NT2/D1 (cell line): Measurements from ENCODE around the gene COTL1.
"Not testable (repeated sequence)": the region's sequence is repeated elsewhere in the genome, so short reads cannot be mapped to it uniquely, and the experiment has no call there.

ENCODE experiments used
- DNase-seq: peaks from one replicate; pipeline ENCODE4 v3.0.0-alpha.2; 2011; ENCODE audit warnings: low read depth, low spot score
- H3K27me3 ChIP-seq: 2 replicates; pipeline ENCODE4 v1.6.0; 2011; ENCODE audit warnings: mild to moderate bottlenecking; ENCODE audit not compliant: insufficient read length, insufficient read depth
- H3K36me3 ChIP-seq: 2 replicates; pipeline ENCODE4 v1.6.1; 2011; ENCODE audit warnings: mild to moderate bottlenecking, low read length, mixed read lengths; ENCODE audit not compliant: insufficient read depth, insufficient read length
- H3K4me1 ChIP-seq: 2 replicates; pipeline ENCODE4 v1.5.1; 2011; ENCODE audit not compliant: insufficient read depth, insufficient read length
- H3K4me3 ChIP-seq: 2 replicates; pipeline ENCODE4 v1.5.1; 2011; ENCODE audit warnings: low read depth; ENCODE audit not compliant: insufficient read length
- H3K9ac ChIP-seq: 2 replicates; pipeline ENCODE4 v1.6.0; 2011; ENCODE audit warnings: low read depth; ENCODE audit not compliant: insufficient read length
- H3K9me3 ChIP-seq: 2 replicates; pipeline ENCODE4 v1.5.1; 2011; ENCODE audit warnings: mild to moderate bottlenecking, low read length; ENCODE audit not compliant: insufficient read depth
- SUZ12 ChIP-seq: IDR thresholded peaks from 2 replicates; pipeline ENCODE4 v1.6.1; 2011; ENCODE audit not compliant: insufficient read length, insufficient read depth; ENCODE audit errors: extremely low read depth
- YY1 ChIP-seq: IDR thresholded peaks from 2 replicates; pipeline ENCODE4 v1.6.1; 2011; ENCODE audit not compliant: insufficient read length, insufficient read depth
- ZNF274 ChIP-seq: IDR thresholded peaks from 2 replicates; pipeline ENCODE4 v1.6.1; 2011; ENCODE audit warnings: mild to moderate bottlenecking, low read depth, low read length

Gene COTL1

DNA sequence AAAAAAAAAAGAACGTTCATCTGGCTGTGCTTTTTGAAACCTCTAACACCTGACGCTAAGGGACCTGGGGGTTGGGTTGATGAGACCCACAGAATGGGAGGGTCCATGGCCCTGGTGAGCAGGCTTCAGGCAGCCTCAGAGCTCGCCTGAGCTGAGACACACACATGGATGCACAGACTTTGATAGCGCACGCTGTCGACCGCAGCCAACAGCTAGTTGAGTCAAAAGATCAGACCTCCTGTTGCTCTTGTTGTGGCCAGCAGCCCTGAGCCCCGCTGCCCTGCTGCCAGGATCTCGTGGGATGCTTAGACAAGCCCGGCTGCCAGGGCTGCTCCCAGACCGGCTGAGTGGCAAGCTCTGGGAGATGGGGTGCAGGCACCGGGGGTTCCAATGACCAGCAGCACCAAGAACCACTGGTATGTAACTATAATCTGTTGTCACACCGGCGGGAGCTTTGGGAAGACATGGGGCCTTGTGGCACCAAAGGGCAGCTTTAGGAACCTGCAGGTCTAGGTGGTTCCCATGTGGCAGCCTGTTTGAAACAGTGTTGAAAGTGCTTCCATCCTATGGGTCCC, 93.4 kb downstream of the COTL1 start:
- TF ChIP-seq SUZ12 = no peak
- TF ChIP-seq YY1 = no peak
- TF ChIP-seq ZNF274 = no peak
- H3K4me1 ChIP-seq = peaks cover 16% of the 10 kb centered on the region
- no peak for DNase-seq
- H3K4me3 ChIP-seq = no peak overlapping the region
- H3K9me3 ChIP-seq = peaks cover 7% of the 10 kb centered on the region
- H3K9ac ChIP-seq = no peak overlapping the region
- H3K36me3 ChIP-seq = no peaks in the 10 kb centered on the region
- H3K27me3 ChIP-seq = no peaks in the 10 kb centered on the region

DNA sequence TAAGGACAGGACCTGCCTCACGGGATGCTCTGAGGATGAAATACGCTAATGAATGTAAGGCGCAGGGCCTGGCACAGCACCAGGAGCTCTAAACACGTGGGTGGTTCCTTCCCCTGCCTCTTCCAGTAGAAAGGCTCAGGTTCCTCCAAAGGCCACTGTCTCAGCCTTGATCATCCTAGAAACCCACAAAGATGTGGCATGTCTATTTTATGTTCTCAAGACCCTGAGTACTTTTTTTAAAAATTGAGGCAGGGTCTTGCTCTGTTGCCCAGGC, 96.4 kb downstream of the COTL1 start:
- TF ChIP-seq YY1 (no peak), ZNF274 (no peak), SUZ12 (no peak)
- Histone ChIP-seq H3K4me3 (no peak overlapping the region), H3K27me3 (no peaks in the 10 kb centered on the region), H3K4me1 (peaks cover 13% of the 10 kb centered on the region), H3K9me3 (no peaks in the 10 kb centered on the region), H3K36me3 (no peaks in the 10 kb centered on the region), H3K9ac (no peak overlapping the region)
- no peak for DNase-seq

DNA sequence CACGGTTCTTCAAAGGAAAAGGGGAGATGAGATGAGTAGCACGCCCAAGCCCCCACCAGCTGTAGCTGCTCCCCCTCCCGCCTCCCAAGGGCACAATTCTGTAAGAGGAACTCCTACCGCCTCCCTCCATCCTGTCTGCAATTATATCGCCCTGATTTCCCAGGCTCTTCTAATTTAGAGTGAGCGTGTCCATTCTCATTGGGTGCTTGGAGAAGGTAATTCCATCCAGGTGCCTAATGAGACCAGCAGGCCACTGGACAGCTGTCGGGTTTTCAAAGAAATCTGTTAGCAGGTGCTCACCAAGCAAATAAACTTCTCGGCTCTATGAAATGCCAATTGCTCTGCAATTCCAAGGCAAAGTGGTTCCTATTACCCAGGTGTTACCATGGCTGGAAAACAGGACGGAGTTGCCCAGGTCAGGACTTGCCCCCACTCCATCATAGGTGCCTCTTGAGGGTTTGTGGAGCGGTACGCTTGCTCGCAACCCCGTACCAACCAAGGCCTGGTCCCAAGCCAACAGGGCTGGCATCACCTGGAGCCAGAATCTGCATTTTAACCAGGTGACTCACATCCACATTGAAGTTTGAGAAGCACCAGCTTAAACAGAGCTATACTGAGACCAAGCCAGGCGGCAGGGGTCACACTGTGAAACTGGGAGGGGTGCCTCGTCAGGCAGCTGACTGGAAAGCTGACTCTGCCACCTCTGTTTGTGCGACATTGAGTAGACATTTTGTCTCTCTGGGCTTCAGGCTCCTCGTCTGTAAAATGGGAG, 97.0 kb downstream of the COTL1 start:
- no peak for TF ChIP-seq YY1
- no peak overlapping the region for H3K9ac ChIP-seq
- H3K36me3 ChIP-seq = no peaks in the 10 kb centered on the region
- no peak for DNase-seq
- peaks cover 12% of the 10 kb centered on the region for H3K4me1 ChIP-seq
- H3K9me3 ChIP-seq = no peaks in the 10 kb centered on the region
- H3K27me3 ChIP-seq = no peaks in the 10 kb centered on the region
- no peak overlapping the region for H3K4me3 ChIP-seq

DNA sequence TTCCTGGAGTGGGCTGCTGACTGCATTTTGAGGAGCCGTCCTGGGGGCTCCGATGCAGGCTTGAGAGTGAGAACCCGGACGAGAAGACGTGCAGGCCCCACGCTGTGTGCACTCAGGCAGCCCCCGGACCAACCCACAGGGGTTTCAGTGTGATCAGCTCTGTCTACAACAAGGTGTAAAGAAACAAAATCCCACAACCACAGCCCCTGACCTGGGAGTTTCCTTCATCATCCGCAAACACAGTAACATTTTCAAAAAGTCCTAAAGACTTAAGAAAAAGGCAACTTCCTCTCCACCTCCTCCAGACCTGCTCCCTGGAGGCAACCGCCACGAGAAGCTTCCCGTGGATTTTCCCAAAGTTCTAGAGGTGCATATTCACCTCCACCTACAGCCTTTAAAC, 98.0 kb downstream of the COTL1 start:
- no peak overlapping the region for H3K4me3 ChIP-seq
- no peaks in the 10 kb centered on the region for H3K36me3 ChIP-seq
- no peak for TF ChIP-seq YY1
- no peak for TF ChIP-seq SUZ12
- TF ChIP-seq ZNF274 = no peak
- H3K9ac ChIP-seq = no peak overlapping the region
- peaks cover 18% of the 10 kb centered on the region for H3K4me1 ChIP-seq
- no peaks in the 10 kb centered on the region for H3K9me3 ChIP-seq
- H3K27me3 ChIP-seq = no peaks in the 10 kb centered on the region
- DNase-seq = no peak

DNA sequence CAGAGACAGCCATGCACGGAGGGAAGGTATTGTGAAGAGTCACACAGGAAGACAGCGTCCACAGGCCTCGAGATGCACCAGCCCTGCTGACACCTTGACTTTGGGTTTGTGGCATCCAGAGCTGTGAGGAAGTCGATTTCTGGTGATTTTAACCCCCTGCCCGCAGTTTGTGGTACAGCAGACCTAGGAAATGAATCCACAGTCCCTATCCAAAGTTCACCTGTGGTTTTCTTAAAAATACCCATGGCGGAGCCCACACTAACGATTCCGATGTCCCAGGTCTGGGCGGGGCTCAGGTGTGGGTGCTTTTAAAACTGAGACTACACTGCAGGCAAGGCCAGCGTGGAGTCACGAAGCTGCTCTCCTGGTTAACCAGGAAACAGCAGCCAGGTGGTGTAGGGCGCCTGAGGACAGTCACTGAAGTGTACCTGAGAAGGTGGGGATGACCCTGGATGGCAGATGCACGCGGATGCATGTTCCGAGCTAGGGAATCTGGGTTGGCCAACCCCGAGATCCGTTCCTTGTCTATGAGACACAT, 99.0 kb downstream of the COTL1 start:
- Histone ChIP-seq H3K27me3 (no peaks in the 10 kb centered on the region), H3K4me3 (no peak overlapping the region), H3K9me3 (no peaks in the 10 kb centered on the region), H3K9ac (no peak overlapping the region), H3K36me3 (no peaks in the 10 kb centered on the region), H3K4me1 (peaks cover 12% of the 10 kb centered on the region)
- no peak for DNase-seq
- TF ChIP-seq SUZ12 = no peak

DNA sequence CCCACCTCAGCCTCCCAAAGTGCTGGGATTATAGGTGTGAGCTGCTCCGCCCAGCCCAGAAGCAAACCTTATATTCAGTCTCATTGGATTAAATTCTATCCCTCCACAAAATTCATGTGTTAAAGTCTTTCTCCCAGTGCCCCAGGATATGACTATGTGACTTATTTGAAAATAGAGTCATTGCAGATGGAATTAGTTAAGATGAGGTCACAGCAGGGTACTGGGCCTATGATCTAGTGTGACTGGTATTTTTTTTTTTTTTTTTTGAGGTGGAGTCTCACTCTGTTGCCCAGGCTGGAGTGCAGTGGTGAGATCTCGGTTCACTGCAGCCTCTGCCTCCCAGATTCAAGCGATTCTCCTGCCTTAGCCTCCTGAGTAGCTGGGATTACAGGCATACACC, 99.7 kb downstream of the COTL1 start:
- not testable (repeated sequence) for H3K36me3 ChIP-seq, H3K9ac ChIP-seq, H3K9me3 ChIP-seq, H3K4me3 ChIP-seq, DNase-seq, H3K27me3 ChIP-seq
- peaks cover 12% of the 10 kb centered on the region for H3K4me1 ChIP-seq

DNA sequence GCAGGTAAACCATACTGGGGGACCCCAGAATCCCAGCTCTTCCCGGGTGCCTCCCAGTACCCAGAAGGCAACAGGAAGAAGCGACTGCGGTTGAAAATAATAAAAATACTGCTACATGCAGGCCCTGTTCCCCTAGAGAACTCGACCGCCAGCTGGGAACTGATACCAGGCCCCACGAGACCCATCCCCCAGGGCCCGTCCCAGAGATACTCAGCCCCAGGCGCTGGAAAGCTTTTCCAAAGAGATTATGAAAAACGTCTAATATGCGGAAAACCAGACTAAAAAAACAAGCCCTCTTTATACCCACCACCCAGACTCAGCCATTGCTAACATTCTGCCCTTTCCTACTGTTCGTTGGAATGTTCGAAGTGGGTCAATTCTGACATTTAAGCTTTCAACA, 100.5 kb downstream of the COTL1 start:
- DNase-seq = no peak
- H3K9ac ChIP-seq = no peak overlapping the region
- H3K27me3 ChIP-seq = no peaks in the 10 kb centered on the region
- peaks cover 12% of the 10 kb centered on the region for H3K4me1 ChIP-seq
- H3K36me3 ChIP-seq = no peaks in the 10 kb centered on the region
- H3K4me3 ChIP-seq = no peak overlapping the region
- no peaks in the 10 kb centered on the region for H3K9me3 ChIP-seq
- TF ChIP-seq ZNF274 (no peak), SUZ12 (no peak), YY1 (no peak)
